Measurements from ENCODE around the gene COX19.
"Not testable (repeated sequence)": the region's sequence is repeated elsewhere in the genome, so short reads cannot be mapped to it uniquely, and the experiment has no call there.

- not testable (repeated sequence) for TF ChIP-seq CTCF (IDR thresholded peaks at IDR 0.05; ENCODE audit: low read depth, low read length); EZH2phosphoT487 (IDR thresholded peaks at IDR 0.05; ENCODE audit: low read depth)
Observed at GRCh38 chr7:1002026-1002425, 26.7 kb upstream of the COX19 start.

Data from OCI-LY3 (cell line).